HG02970 (cell line): ENCODE results near the gene RPS6KC1.
"Not testable (repeated sequence)": the region's sequence is repeated elsewhere in the genome, so short reads cannot be mapped to it uniquely, and the experiment has no call there.

ENCODE experiments used
- ATAC-seq: cut with Tn5 transposase; IDR thresholded peaks from one replicate; pipeline ENCODE4 v1.9.1; 2021; ENCODE audit warnings: mild to moderate bottlenecking, moderate library complexity, moderate number of reproducible peaks; ENCODE audit not compliant: unreplicated experiment, low FRiP score

Gene RPS6KC1

GRCh38 chr1:213104604-213105003, 53.6 kb downstream of the RPS6KC1 start:
- no peak for ATAC-seq

DNA sequence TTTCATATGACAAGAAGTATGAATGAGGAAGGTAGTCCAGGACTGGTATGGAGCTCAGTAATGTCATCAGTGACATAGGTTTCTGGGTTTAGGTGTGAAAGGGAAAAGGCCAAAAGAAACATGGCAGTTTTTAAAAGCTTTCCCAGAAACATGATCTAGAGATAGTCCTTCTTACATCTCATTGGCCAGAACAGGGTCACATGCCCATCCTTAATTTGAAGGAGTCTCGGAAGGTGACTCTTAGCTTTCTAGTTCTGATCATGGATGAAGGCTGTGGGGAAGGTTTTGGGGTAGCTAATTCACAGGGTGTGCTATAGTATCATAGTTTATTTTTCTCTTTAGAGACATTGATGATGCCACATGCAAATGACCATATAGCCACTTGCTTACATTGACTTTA, 55.3 kb downstream of the RPS6KC1 start:
- ATAC-seq, result no peak

DNA sequence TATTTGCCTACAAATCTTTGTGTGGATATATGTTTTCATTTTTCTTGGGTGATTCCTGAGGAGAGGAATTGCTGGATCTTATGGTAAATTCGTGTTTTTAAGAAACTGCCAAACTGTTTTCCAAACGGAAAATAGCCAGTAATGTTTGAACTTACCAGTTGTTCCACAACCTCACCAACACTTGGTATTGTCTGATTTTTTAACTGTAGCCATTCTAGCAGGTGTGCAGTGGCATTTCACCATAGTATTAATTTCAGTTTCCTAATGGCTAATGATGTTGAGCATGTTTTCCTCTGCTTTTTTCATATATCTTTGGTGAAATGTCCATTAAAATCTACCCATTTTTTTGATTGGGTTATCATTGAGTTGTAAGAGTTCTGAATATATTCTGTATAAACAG, 56.6 kb downstream of the RPS6KC1 start:
- ATAC-seq, result no peak

DNA sequence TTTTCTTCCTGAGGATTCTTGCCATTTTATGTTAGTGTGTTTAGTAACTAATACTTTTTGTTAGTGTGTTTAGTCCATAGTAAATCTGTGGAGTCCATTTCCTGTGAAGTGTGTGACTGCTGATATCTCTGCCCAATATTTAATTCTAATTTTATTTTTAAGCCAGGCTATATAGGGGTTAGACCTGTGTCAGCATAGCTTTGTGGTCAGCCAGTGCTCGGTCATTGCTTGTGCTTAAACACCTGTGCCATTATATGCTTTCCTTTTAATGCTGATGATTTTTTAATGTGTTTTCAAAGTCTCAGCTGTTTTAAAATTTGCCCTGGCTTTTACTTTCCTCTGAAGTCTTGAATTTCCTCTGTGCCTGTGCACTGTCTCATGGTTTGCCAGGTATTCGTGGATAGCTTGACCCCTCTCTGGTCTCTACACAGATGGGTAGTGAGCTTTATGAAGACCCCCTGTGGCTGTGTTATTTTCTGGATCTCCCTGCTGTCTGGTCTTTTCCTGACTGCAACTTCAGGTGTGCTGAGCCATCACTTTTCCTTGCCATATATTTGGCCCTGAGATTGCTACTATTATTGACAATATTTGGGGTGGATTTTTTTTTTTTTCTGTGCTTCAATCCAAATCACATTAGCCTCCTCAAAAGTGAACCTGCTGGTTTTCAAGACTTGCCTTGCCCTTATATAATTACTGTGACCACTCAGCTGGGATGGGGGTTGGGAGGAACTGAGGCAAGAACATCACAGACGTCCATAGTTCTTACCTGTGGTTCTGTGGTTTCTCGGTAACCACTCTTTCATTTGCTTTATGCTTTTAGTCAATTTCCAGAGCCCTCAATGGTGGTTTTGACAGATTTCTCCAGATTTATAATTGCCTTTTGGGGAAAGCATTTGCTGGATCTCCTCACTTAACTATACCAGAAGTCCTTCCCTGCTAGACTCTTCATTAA, 59.6 kb downstream of the RPS6KC1 start:
- ATAC-seq, result no peak

- ATAC-seq, result no peak
These were observed 60.5 kb downstream of the RPS6KC1 start for GRCh38 chr1:213111502-213111901.

DNA sequence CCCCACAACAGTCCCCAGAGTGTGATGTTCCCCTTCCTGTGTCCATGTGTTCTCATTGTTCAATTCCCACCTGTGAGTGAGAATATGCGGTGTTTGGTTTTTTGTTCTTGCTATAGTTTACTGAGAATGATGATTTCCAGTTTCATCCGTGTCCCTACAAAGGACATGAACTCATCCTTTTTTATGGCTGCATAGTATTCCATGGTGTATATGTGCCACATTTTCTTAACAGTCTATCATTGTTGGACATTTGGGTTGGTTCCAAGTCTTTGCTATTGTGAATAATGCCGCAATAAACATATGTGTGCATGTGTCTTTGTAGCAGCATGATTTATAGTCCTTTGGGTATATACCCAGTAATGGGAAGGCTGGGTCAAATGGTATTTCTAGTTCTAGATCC, 61.7 kb downstream of the RPS6KC1 start:
- ATAC-seq, result not testable (repeated sequence)

- not testable (repeated sequence) for ATAC-seq
These were observed 66.7 kb downstream of the RPS6KC1 start for GRCh38 chr1:213117699-213118180.

DNA sequence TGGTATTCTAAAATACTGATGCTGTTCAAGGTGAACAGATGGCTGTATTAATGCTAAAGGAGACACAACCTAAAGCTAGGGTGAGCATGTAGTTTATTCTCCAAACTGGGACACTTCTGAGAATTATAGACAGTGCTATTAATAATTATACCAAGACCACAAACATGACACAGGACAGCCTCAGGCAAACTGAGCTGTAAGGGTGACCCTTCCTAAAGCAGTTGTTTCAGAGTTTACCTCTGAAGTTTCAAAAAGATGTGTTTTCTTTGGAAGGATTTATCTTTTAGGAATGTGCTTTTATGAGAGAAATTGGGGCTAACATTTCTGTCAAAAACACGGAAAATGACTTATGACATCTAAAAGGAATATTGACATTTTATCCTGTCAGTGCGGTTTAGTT, 68.8 kb downstream of the RPS6KC1 start:
- ATAC-seq, result no peak

DNA sequence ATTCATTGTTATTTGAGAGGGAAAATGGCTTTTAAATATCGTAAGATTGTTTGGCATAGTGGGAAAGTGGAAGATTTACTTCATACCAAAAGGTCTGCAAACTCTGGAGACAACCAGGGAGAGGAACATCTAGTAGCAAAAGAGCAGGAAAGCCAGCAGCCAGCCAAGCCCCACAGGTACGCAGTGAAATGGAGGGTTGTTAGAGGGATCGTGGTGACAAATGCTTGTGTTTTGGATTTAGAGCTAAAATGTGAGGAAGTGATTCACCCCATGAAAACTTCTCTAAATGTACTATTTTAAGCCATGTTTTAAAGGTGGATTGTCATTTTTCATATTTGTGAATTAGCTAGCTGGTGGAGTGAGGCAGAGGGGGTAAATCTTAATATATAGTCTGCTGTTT, 69.3 kb downstream of the RPS6KC1 start:
- ATAC-seq, result no peak

- ATAC-seq, result no peak
These were observed 69.9 kb downstream of the RPS6KC1 start for GRCh38 chr1:213120961-213121360.

- ATAC-seq, result no peak
These were observed 71.5 kb downstream of the RPS6KC1 start for GRCh38 chr1:213122514-213122929.

- ATAC-seq, result no peak
These were observed 72.0 kb downstream of the RPS6KC1 start for GRCh38 chr1:213123087-213123486.

DNA sequence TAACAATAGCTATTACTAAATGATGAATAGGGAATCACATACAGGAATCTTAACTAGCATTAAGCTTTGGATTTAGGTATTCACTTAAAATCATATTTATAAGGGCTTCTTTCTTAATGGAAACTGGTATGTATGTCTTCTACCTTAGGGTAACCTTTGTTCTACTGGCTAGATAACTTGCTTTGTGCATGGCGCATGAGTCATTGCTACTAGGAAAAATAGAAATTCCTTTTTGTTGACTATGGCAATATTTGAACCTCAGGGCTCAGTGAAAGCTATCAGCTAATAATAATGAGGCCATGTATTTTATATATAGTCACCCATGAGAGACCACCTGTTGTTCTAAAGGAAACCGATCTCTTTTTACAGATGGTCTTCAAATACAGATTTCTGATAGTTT, 72.5 kb downstream of the RPS6KC1 start:
- ATAC-seq, result no peak

DNA sequence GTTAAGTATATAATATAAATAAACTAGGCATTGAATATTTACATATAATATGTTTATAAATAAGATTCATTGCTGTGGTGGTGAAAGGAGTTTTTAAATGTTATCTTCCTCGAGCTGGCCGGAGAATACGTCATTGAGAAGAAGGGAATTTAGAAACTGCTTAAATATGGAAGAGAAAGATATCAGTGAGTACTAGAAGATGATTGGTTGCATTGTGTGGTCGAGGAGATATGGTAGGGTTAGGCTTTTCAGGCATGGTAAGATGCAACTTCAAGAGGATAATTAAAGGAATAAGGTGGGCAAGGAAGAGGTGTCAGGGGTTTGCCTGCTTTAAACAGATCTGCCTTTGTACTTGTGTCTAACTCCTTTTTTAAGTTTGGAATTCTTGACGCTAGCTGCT, 73.5 kb downstream of the RPS6KC1 start:
- ATAC-seq, result no peak

GRCh38 chr1:213125643-213126042, 74.6 kb downstream of the RPS6KC1 start:
- no peak for ATAC-seq

- ATAC-seq, result no peak
These were observed 76.0 kb downstream of the RPS6KC1 start for GRCh38 chr1:213127074-213127473.

DNA sequence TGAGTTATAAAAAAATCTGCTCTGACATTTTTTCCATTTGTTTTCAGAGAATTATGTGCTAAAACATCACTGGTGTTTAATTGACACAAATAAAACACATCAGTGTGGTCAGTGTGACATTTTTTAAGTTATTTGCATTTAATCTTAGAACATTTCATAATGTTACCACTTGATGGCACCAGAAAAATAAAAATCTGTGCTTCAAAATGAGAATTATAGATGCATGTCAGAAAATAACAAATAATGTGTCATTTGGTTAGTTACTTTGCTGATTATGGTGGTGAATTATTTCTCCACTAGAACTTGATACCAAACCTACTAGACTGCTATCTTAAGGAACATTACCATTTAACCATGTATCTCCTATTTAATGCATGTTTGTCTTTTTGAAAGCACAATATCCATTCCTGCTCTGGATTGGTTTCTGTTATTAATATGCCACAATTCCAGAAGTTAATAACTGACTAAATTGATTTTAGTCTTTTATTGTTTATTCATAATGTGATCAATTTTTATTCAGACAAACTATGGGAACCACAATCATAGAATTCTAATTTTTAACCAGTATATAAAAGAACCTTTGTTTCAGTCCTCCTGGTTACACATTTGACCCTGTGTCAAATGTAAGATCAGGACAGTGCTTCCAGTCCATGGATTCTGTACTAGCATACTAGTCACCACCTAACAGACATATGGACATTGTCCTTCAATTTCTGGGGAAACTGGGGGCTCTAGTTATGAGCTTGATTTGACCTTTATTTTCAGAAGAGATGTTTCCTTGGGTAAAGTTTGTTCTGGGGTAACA, 81.0 kb downstream of the RPS6KC1 start:
- ATAC-seq, result no peak

GRCh38 chr1:213135572-213135971, 84.5 kb downstream of the RPS6KC1 start:
- no peak for ATAC-seq

DNA sequence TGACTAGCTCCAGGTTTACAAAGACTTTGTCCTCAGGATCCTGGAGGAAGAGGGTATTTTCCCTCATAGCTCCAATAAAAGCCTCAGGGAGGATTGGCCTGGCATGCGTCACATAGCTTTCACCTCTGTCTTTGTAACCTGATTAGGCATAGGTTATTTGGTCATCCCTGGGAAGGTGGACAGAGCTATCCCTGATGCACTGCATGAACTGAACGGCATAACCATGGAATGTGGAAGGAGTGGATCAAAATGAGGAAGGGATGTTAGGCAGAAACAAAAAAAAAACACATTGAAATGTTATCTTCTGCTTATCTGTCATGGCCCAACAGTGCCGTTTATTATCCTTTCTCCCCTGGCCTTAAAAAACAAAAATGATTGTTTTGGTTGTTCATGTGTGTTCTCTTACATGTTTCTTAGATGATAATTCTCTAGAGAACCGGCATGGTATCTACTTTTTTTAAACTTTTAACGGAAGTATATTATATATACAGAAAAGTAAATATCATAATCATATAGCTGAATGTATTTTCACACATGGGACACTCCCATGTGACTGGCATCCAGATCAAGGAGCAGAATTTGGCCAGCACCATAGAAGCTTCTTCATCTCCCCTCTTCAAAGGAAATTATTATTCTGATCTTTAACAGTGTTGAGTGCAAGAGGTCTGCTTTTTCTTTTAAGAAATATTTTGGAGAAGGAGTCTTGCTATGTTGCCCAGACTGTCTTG, 85.3 kb downstream of the RPS6KC1 start:
- no peak for ATAC-seq

GRCh38 chr1:213138391-213138790, 87.3 kb downstream of the RPS6KC1 start:
- no peak for ATAC-seq

GRCh38 chr1:213138892-213139291, 87.9 kb downstream of the RPS6KC1 start:
- no peak for ATAC-seq
